Measurements from ENCODE around the gene PCP2. TPM values are rescaled to one million over a fixed set of nuclear protein-coding genes. Genes with fewer than 3 reads are reported as not detected.

The PCP2 gene
- total RNA-seq, 1 experiment from 2014 or later: not detected

GRCh38 chr19:7645656-7646425, 12.3 kb upstream of the PCP2 start:
- Histone ChIP-seq H3K9me3 (ENCODE audit: control insufficient read depth, insufficient read depth, low read depth, low read length) (no peaks in the 10 kb centered on the region), H3K36me3 (ENCODE audit: control insufficient read depth, insufficient read depth, low read length) (no peaks in the 10 kb centered on the region), H3K27me3 (ENCODE audit: control insufficient read depth, insufficient read depth, low read length) (no peaks in the 10 kb centered on the region), H3K4me3 (ENCODE audit: low read depth in 2 of 2, low read length in 2 of 2) (no peak overlapping the region), H3K4me1 (ENCODE audit: control insufficient read depth, insufficient read depth, low read length) (no peaks in the 10 kb centered on the region), H3K27ac (ENCODE audit: low read length) (no peak overlapping the region)
- no peak; the same call in 1 of the 2 replicates for ATAC-seq
- ChIA-PET POLR2A (no interaction called here), CTCF (no interaction called here)
- in situ Hi-C loops (cut with HindIII; ENCODE audit: low pct_unique_long_range_greater_than_20kb, low sequenced_read_pairs) (no loop called here), intact Hi-C loops (cut with micrococcal nuclease; ENCODE audit: unreplicated experiment) (no loop called here)
- TF ChIP-seq TCF7L2 (IDR thresholded peaks at IDR 0.05; ENCODE audit: low read depth, low read length) (no peak), POLR2AphosphoS5 (IDR thresholded peaks at IDR 0.05; ENCODE audit: low read depth, low read length) (no peak), CTCF (IDR thresholded peaks at IDR 0.05) (no peak), SIN3A (IDR thresholded peaks at IDR 0.05; ENCODE audit: borderline replicate concordance, insufficient read depth, low read depth, low read length) (no peak), REST (IDR thresholded peaks at IDR 0.05; ENCODE audit: insufficient read depth in 1 of 2, low read depth in 2 of 2, low read length in 1 of 2) (no peak)
- DNase-seq (ENCODE audit: low read depth, low spot score): no peak
- BruUV-seq (replicated peaks): no TSS peak

- DNase-seq (ENCODE audit: low read depth, low spot score): no peak
- in situ Hi-C loops (cut with HindIII; ENCODE audit: low pct_unique_long_range_greater_than_20kb, low sequenced_read_pairs) (no loop called here), intact Hi-C loops (cut with micrococcal nuclease; ENCODE audit: unreplicated experiment) (no loop called here)
- H3K4me3 ChIP-seq (ENCODE audit: low read depth in 2 of 2, low read length in 2 of 2): no peak overlapping the region
- no peaks in the 10 kb centered on the region for H3K27me3 ChIP-seq (ENCODE audit: control insufficient read depth, insufficient read depth, low read length)
- H3K27ac ChIP-seq (ENCODE audit: low read length): no peak overlapping the region
- ATAC-seq: peak; percentile 42
- CTCF ChIA-PET: no interaction called here
- BruUV-seq (replicated peaks): no TSS peak
- no peaks in the 10 kb centered on the region for H3K9me3 ChIP-seq (ENCODE audit: control insufficient read depth, insufficient read depth, low read depth, low read length)
- H3K36me3 ChIP-seq (ENCODE audit: control insufficient read depth, insufficient read depth, low read length): no peaks in the 10 kb centered on the region
- no peaks in the 10 kb centered on the region for H3K4me1 ChIP-seq (ENCODE audit: control insufficient read depth, insufficient read depth, low read length)
- POLR2A ChIA-PET: no interaction called here
- no peak for TF ChIP-seq REST (IDR thresholded peaks at IDR 0.05; ENCODE audit: insufficient read depth in 1 of 2, low read depth in 2 of 2, low read length in 1 of 2)
- no peak for TF ChIP-seq CTCF (IDR thresholded peaks at IDR 0.05)
- TF ChIP-seq POLR2AphosphoS5 (IDR thresholded peaks at IDR 0.05; ENCODE audit: low read depth, low read length): no peak
- no peak for TF ChIP-seq TCF7L2 (IDR thresholded peaks at IDR 0.05; ENCODE audit: low read depth, low read length)
- no peak for TF ChIP-seq SIN3A (IDR thresholded peaks at IDR 0.05; ENCODE audit: borderline replicate concordance, insufficient read depth, low read depth, low read length)
Observed at GRCh38 chr19:7645163-7645562, 11.6 kb upstream of the PCP2 start.
